Astrocyte (in vitro differentiated cells and primary cell): ENCODE results near the gene MYO5B. TPM values are rescaled to one million over a fixed set of nuclear protein-coding genes. Genes with fewer than 3 reads are reported as not detected.

Experiments used
- DNase-seq: peaks from one replicate; pipeline ENCODE4 v3.0.0-alpha.2; 2010; ENCODE audit warnings: low read depth
- FAIRE-seq: peaks from 2 replicates; lab custom pipeline; 2011; peaks lifted over from hg19 to GRCh38; lab: Jason Lieb, UNC
- H2AFZ ChIP-seq: 2 replicates; pipeline ENCODE4 v1.6.0; 2012; ENCODE audit warnings: low read depth, low read length, inconsistent platforms
- H3K27ac ChIP-seq: 2 replicates; pipeline ENCODE4 v1.5.1; 2011; ENCODE audit warnings: low read depth, low read length, inconsistent platforms
- H3K27me3 ChIP-seq: 2 replicates; pipeline ENCODE4 v1.6.0; 2011; ENCODE audit warnings: low read length, inconsistent platforms; ENCODE audit not compliant: insufficient read depth
- H3K36me3 ChIP-seq: 2 replicates; pipeline ENCODE4 v1.5.1; 2011; ENCODE audit warnings: low read length, inconsistent platforms; ENCODE audit not compliant: insufficient read depth
- H3K4me1 ChIP-seq: 2 replicates; pipeline ENCODE4 v1.5.1; 2011; ENCODE audit warnings: low read length, inconsistent platforms; ENCODE audit not compliant: insufficient read depth
- H3K4me2 ChIP-seq: 2 replicates; pipeline ENCODE4 v1.6.0; 2012; ENCODE audit warnings: low read length, inconsistent platforms
- H3K4me3 ChIP-seq: 2 replicates; pipeline ENCODE4 v1.5.1; 2011; ENCODE audit warnings: low read depth, mild to moderate bottlenecking, low read length, inconsistent platforms; ENCODE audit not compliant: insufficient read depth
- H3K79me2 ChIP-seq: 2 replicates; pipeline ENCODE4 v1.6.0; 2012; ENCODE audit warnings: mild to moderate bottlenecking, low read length, inconsistent platforms; ENCODE audit not compliant: insufficient read depth
- H3K9ac ChIP-seq: 2 replicates; pipeline ENCODE4 v1.6.0; 2012; ENCODE audit warnings: mild to moderate bottlenecking, low read length, inconsistent platforms
- H3K9me3 ChIP-seq: 2 replicates; pipeline ENCODE4 v1.5.1; 2012; ENCODE audit warnings: low read depth, mild to moderate bottlenecking, low read length, inconsistent platforms; ENCODE audit not compliant: insufficient read depth
- H4K20me1 ChIP-seq: 2 replicates; pipeline ENCODE4 v1.6.0; 2012; ENCODE audit warnings: low read length, inconsistent platforms; ENCODE audit not compliant: insufficient read depth
- H3K27ac Mint-ChIP-seq: one replicate; pipeline ENCODE4 v1.8.0; 2021; ENCODE audit warnings: mild to moderate bottlenecking, mixed read lengths; ENCODE audit not compliant: unreplicated experiment
- H3K27me3 Mint-ChIP-seq: one replicate; pipeline ENCODE4 v1.8.0; 2021; ENCODE audit warnings: low read depth, mixed read lengths; ENCODE audit not compliant: unreplicated experiment
- H3K36me3 Mint-ChIP-seq: one replicate; pipeline ENCODE4 v1.8.0; 2021; ENCODE audit warnings: low read depth, mixed read lengths; ENCODE audit not compliant: unreplicated experiment
- H3K4me1 Mint-ChIP-seq: one replicate; pipeline ENCODE4 v1.8.0; 2021; ENCODE audit warnings: low read depth, mixed read lengths; ENCODE audit not compliant: unreplicated experiment
- H3K4me3 Mint-ChIP-seq: one replicate; pipeline ENCODE4 v1.8.0; 2021; ENCODE audit warnings: mild to moderate bottlenecking, moderate library complexity, mixed read lengths; ENCODE audit not compliant: unreplicated experiment
- H3K9me3 Mint-ChIP-seq: one replicate; pipeline ENCODE4 v1.8.0; 2021; ENCODE audit warnings: mild to moderate bottlenecking, mixed read lengths; ENCODE audit not compliant: unreplicated experiment
- EZH2 ChIP-seq: IDR thresholded peaks from 2 replicates; pipeline ENCODE4 v1.6.1; 2012; ENCODE audit warnings: mild to moderate bottlenecking, low read length, inconsistent platforms; ENCODE audit not compliant: insufficient read depth
- total RNA-seq: library from RNA; stranded (reverse); gene quantifications from 2 replicates; pipeline ENCODE4 v1.2.1, GENCODE V29; 2021
- TF ChIP-seq, protein P1 (sequence below): IDR thresholded peaks from 2 replicates; pipeline ENCODE4 v1.5.1; 2011; ENCODE audit warnings: low read depth, mild to moderate bottlenecking, inconsistent platforms, low read length, moderate library complexity; ENCODE audit not compliant: insufficient read depth

MYO5B gene
- total RNA-seq, 1 donor from 2014 or later: 8.3 TPM

DNA sequence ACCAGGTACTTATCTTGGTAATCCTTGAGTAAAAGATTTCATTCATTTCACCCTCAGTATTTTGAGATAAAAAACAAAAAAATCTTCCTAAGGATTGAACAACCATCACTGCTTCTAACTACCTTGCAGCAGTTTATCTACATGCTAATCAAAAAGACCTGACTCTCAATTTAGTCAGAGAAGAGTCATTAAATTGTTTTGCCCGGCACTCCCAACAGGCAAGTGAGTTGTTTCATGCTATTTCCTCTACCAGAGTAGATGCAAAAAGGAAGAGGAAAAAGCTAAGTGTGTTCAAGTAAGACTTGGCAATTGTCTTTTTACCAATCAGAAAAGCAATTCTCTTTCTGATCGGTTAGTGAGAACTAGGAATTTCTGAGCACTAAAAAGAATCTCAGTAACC lies 39.5 kb downstream of the MYO5B start:
- no peaks in the 10 kb centered on the region for H3K36me3 Mint-ChIP-seq
- Histone ChIP-seq H2AFZ (no peak overlapping the region), H3K27me3 (no peaks in the 10 kb centered on the region), H3K79me2 (no peaks in the 10 kb centered on the region), H3K36me3 (no peaks in the 10 kb centered on the region), H3K9ac (no peak overlapping the region), H3K9me3 (no peaks in the 10 kb centered on the region), H3K4me3 (no peak overlapping the region), H3K27ac (no peak overlapping the region), H3K4me2 (no peak overlapping the region), H4K20me1 (no peaks in the 10 kb centered on the region), H3K4me1 (peaks cover 3% of the 10 kb centered on the region)
- H3K4me1 Mint-ChIP-seq: no peaks in the 10 kb centered on the region
- TF ChIP-seq EZH2: no peak
- TF ChIP-seq, protein P1, sequence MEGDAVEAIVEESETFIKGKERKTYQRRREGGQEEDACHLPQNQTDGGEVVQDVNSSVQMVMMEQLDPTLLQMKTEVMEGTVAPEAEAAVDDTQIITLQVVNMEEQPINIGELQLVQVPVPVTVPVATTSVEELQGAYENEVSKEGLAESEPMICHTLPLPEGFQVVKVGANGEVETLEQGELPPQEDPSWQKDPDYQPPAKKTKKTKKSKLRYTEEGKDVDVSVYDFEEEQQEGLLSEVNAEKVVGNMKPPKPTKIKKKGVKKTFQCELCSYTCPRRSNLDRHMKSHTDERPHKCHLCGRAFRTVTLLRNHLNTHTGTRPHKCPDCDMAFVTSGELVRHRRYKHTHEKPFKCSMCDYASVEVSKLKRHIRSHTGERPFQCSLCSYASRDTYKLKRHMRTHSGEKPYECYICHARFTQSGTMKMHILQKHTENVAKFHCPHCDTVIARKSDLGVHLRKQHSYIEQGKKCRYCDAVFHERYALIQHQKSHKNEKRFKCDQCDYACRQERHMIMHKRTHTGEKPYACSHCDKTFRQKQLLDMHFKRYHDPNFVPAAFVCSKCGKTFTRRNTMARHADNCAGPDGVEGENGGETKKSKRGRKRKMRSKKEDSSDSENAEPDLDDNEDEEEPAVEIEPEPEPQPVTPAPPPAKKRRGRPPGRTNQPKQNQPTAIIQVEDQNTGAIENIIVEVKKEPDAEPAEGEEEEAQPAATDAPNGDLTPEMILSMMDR: no peak
- H3K27ac Mint-ChIP-seq: no peak overlapping the region
- FAIRE-seq (no peak), DNase-seq (no peak)
- no peak overlapping the region for H3K4me3 Mint-ChIP-seq
- H3K9me3 Mint-ChIP-seq: peaks cover 2% of the 10 kb centered on the region
- H3K27me3 Mint-ChIP-seq: no peaks in the 10 kb centered on the region

DNA sequence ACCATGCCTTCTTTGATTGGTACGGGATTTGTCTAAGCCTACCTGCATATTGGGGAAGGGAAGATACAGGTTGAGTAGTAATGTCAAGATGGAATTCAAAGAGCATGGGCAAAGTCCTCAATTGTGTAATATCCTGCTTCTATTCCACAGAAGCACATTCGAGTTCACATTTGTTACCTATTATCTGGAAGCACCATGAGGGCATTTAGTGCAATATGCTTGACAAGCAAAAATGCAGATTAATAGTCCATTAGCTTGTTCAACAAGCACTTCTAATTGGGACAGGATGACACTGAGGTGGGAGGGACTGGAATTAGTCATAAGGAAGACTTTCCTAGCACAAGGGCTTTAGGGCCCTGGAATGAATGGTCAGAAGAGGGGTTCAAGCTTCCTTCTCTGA lies 40.5 kb downstream of the MYO5B start:
- H3K4me1 Mint-ChIP-seq: no peaks in the 10 kb centered on the region
- H3K27ac ChIP-seq: no peak overlapping the region

DNA sequence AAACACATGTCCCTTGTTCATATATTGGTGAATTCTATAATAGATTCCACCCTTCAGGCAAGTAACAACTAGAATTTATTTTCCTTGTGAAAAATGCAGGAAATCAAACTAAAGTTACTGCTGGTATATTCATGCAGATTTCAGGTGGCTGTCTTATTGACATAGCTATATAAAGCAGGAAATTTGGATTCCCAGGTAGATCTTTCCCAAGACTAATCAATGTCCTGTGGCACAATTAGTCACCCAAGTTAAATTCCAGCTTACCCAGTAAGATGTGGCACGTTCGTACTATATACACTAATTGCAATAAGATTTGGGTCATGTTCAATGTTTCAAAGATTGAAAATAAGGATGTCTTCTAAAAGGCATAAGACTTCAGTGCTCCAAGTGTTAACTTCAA lies 42.0 kb downstream of the MYO5B start:
- Histone ChIP-seq H3K4me1 (peaks cover 3% of the 10 kb centered on the region), H3K4me2 (no peak overlapping the region), H3K9ac (no peak overlapping the region), H4K20me1 (no peaks in the 10 kb centered on the region), H3K27ac (no peak overlapping the region), H3K36me3 (no peaks in the 10 kb centered on the region), H3K79me2 (no peaks in the 10 kb centered on the region), H3K27me3 (no peaks in the 10 kb centered on the region), H3K9me3 (no peaks in the 10 kb centered on the region), H3K4me3 (no peak overlapping the region), H2AFZ (no peak overlapping the region)
- TF ChIP-seq EZH2: no peak
- TF ChIP-seq, protein P1: no peak
- Mint-ChIP-seq H3K27ac (no peak overlapping the region), H3K4me3 (no peak overlapping the region), H3K36me3 (no peaks in the 10 kb centered on the region), H3K9me3 (peaks cover 2% of the 10 kb centered on the region), H3K4me1 (no peaks in the 10 kb centered on the region), H3K27me3 (no peaks in the 10 kb centered on the region)
- FAIRE-seq (no peak), DNase-seq (no peak)

More for the DNA sequence above, 40.5 kb downstream of the MYO5B start:
- Histone ChIP-seq H3K9me3 (no peaks in the 10 kb centered on the region), H4K20me1 (no peaks in the 10 kb centered on the region), H3K79me2 (no peaks in the 10 kb centered on the region), H3K36me3 (no peaks in the 10 kb centered on the region), H3K4me2 (no peak overlapping the region), H3K4me3 (no peak overlapping the region), H3K9ac (no peak overlapping the region), H2AFZ (no peak overlapping the region), H3K27me3 (no peaks in the 10 kb centered on the region), H3K4me1 (peaks cover 3% of the 10 kb centered on the region)
- Mint-ChIP-seq H3K27me3 (no peaks in the 10 kb centered on the region), H3K9me3 (peaks cover 2% of the 10 kb centered on the region), H3K4me3 (no peak overlapping the region), H3K27ac (no peak overlapping the region), H3K36me3 (no peaks in the 10 kb centered on the region)
- no peak for TF ChIP-seq EZH2
- TF ChIP-seq, protein P1: no peak
- FAIRE-seq (no peak), DNase-seq (no peak)
